GM19467 (cell line): ENCODE measurements around the gene TUBB2B.

Experiments used
- ATAC-seq: cut with Tn5 transposase; IDR thresholded peaks from one replicate; pipeline ENCODE4 v1.9.1; 2021; ENCODE audit warnings: mild to moderate bottlenecking, moderate library complexity; ENCODE audit not compliant: unreplicated experiment

Gene TUBB2B

DNA sequence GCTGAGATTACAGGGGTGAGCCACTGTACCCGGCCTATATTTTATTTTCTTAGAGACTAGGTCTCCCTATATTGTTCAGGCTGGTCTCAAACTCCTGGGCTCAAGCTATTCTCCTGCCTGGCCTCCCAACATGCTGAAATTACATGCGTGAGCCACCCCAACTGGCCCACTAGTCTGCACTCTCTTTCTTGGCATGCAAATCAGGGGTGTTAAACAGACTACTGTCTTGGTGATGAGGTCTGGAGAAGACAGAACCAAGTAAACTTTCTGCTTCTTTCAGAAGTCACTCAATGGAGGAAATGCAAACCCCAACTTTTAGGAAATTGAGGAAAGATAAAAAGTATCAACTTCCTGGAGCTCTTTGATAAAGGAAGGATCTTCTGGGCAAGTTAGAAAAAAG lies 8.0 kb upstream of the TUBB2B start:
- ATAC-seq, result no peak

DNA sequence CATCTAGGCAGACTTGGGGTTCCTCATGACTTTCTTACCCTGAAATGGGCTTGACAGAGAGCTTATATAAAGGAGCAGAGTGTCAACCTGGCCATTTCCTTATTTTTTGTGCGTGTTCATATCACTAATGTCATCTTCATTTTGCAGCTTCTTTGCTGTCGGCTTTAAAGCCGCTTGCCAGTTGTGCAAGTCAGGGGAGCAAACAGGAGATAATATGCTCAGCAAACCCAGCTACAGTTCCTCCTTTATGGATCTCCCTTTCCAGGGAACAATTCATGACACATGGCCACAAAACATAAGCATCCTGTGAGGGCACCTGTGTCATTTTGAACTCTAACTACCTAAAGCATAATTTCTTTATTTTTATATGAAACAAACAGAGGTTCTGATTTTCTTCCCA lies 6.5 kb upstream of the TUBB2B start:
- no peak for ATAC-seq

DNA sequence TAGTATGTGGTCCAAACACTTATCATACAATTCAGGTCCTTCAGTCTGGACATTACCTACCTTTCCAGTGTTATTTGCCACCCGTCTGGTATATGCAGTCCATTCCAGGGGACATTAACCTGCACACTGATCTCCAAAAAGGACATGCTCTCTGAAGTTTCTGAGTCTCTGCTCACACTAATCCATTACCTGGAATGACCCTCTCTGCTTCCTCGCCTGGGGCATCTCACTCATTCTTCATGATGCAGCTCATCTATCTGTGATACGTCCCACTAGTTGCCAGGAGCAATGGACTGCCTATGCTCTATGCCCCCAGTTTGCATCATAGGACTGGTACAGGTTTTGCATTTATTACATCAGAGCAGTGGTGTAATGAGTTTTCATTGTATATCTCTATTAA lies 5.9 kb upstream of the TUBB2B start:
- no peak for ATAC-seq

DNA sequence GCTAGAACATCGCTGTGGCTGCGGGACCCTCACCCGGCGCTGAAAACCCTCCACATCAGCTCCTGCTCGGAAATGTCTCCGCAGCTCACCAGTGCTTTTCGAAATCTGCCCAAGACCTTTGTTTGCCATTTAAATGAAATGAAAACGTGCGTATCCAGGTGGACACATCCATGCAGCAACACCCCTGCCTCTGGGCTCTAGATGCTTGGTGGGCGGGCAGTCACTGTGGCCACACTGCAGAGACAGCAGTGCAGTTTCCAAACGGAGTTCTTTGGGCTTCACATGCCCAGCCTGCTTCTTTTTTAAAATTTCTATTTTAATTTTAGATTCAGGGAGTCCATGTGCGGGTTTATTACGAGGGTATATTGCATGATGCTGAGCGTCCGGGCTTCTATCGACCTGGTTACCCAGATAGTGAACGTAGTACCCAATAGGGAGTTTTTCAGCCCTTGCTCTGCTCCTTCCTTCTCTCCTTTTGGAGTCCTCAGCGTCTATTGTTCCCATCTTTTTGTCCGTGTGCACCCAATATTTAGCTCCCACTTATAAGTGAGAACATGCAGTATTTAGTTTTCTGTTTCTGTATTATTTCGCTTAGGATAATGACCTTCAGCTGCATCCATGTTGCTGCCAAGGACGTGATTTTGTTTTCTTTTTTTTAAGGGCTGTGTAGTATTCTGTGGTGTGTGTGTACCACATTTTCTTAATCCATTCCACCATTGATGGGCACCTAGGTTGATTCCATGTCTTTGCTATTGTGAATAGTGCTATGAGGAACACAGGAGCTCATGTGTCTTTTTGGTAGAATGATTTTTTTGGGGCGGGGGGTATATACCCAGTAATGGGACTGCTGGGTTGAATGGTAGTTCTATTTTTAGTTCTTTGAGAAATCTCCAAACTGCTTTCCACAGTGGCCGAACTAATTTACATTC lies 4.8 kb upstream of the TUBB2B start:
- no peak for ATAC-seq

DNA sequence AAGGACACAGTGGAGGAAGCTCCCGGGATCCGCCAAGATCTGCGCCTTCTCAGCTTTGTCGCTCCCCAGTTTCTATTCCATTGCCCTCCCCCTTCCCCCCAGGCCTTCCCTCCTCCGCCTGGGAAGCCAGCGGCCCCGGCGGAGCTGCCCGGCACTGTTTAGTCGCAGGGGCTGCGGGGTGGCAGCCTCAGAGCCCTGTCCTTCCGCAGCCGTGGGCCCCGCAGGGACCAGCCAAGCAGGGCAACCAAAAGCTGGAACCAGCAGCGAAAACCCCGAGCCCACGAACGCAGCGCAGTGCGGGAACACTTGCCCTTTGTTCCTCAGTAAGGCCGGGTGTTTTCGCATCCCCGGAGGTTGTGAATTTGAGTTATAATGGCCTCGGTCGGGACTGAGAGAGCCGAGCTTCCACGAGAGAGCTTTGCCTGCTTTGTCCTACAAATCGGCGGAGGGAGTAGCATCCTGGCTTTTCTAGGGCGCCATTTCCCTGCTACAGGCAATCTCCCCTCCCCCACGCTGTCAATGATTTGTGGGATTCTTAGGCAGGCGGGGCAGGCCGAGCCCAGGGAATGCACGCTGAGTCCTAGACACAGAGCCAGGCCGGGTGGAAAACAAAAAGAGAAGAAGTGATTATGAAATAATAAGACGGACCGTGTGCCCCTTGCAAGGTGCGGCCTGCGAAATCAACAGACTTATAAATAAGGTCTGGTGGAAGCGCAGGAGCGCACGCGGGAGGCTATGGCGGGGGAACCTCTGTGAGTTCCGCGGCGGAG lies 4.0 kb upstream of the TUBB2B start:
- no peak for ATAC-seq

DNA sequence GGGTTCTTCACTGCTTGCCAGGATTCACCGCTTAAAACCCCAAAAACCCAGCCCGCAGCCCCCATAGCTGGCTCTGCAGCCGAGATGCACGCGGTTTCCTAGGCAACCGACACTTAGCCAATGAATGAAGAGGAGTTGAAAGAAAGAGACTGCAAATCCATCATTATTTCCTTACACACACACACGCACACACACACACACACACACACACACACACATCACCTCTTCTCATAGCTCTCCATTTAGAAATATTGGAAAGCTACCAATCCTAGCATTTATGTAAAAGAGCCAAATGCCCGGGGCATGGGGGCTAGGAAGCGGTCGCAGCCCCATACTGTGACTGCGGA lies 3.4 kb upstream of the TUBB2B start:
- ATAC-seq, result no peak

DNA sequence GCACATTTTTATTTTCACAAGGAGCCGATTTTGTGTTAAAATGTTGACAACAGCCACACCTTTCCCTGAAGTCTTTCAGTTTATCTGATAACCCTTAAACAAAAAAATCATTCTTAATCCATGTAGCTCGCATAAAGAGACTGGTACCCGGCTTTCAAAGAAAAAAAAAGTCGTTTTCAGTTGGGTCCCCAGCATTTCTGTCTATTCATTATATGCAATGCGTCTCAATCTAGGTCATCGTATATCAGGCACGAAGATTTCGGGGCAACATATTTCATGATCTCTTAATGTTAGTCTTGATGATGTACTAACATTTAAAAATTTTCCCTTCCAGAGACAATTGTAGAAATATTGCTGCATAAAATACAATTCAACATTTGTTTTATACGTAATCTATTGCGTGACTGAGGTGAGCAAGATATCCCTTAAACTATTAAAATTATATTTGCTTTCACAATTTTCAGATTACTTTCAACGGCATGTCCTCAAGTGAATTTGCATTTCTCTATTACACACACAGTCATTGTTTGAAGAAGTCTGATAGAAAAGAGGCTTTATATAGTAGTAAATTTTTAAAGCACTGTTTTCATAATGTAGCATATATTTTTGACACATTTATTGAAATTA lies 2.9 kb upstream of the TUBB2B start:
- ATAC-seq, result no peak

DNA sequence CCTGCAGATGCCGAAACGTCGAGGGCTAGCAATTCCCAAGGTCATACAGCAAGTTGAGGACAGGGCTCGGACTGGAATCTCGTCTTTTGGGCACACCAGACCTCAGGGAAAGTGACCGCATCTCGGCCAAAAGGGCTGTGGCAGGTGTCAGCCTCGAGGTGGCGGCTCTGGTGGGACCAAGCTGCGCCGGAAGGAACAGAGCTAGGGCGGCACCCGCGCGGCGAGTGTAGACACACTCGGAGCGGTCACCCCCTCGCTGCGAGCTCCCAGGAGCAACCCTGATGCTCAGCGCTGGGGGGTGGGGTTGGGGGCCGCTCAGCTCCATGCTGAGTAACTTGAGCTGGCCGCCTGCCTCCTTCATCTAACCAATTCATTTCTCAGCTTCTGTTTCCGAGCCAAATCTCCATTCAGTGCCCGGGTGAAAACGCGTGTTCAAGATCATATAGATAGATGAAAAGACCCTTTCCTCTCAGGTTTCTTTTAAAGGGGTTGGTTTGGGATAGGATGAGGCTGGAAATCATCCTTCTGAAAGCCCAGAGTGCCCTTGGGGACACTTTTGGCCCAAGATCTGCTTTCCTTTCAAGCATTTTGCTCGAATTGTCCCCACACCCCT lies 2.2 kb upstream of the TUBB2B start:
- ATAC-seq, result no peak

DNA sequence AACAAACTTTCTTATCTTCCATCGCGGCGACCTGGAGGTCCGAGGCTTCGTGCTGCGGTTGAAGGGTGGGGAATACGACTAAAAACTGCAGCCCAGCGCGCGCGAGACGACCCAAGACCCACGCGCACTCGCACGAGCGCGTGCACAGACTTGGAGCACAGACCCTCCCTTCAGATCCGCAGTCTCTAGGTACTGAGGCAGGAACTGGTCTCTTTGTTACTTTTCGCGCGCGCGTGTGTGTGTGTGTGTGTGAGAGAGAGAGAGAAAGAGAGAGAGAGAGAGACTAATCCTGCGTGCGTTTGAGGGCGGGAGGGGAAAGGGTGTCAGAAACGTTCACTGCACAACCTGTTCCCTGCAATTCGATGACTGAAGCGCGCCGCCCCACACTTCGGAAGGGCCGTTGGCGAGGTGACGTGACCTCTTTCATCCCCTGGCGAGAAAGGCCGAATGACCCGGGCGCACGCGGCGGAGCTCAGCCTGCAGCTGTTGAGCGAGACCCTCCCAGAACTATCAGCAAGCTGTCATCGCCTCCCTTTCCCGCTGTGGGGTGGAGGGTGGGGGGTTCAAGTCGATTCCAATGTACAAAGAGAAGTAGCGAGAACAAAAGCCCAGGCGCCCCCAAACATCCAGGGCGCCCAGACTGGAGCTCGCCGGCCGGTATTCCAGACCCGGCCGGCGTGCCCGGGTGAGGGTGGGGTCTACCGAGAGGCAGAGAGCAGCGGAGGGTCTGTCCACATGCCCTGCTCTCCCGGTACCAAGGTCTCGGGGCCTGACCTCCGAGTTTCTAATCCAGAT lies 1.5 kb upstream of the TUBB2B start:
- ATAC-seq, result no peak

DNA sequence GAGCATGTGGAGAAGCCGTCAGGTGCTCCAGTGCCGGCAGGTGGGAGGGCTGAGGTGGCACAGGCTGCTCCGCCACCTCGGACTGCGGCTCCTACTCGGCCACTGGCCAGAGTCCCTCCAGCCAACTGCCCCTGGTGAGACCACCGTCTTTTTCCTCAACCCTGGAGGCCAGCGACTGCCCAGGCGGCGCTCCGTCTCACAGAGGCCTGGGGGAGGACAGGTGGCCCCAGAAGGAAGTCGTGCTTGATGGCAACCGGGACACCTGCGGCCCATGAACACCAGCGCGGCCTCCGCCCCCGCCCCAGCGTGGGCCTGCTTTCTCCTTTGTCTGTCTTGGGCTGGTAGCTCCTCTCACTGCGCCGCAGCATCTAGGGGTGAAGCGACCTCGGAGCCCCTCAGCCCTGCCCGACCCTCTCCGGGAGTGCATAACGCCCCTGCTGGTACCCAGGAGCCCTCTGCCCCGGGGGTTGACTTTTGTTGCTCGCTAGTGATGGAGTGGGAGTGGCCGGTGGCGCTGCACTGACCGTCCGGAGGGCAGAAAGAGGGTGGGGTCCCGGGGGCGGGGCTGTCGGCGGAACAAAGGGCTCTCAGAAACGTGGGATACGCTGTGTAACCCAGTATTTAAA lies 706 bp upstream of the TUBB2B start:
- ATAC-seq, result no peak

DNA sequence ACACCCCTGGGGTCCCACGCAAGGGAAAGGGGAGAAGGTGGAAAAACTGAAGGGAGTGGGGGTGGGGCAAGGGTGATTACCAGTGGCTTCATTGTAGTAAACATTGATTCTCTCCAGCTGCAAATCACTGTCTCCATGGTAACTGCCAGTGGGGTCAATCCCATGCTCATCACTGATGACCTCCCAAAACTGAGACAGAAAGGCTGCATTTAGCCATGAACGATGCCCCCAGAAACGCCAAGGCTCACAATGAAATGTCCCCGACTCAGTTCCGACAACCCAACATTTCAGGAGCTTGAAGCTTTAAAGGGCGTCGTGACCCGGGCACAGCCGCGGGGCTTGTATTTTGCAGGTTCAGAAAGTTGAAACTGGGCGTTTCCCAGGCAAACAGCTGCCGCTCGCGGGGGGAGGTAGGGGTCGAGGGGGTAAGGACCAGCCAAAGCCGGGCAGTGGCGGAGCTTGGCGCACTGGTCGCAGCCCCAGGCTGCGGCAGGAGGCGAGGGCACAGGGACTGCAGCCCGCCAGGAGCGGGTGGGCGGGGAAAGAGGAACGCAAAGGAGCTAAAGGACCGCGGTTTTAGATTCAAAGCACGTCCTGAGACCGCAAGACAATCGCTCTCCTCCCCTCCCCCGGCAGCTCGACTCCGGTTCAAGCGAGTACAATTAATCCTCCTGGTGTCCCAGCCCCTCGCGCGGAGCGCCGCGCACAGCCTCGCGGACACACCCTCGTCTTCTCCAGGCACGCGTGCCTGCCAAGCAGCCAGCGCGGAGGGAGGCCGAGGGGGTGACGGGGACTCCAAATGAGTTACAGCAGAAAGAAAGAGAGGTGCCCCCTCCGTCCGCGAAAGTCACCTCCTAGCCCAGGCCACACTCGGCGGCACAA lies 731 bp downstream of the TUBB2B start:
- ATAC-seq, result no peak

DNA sequence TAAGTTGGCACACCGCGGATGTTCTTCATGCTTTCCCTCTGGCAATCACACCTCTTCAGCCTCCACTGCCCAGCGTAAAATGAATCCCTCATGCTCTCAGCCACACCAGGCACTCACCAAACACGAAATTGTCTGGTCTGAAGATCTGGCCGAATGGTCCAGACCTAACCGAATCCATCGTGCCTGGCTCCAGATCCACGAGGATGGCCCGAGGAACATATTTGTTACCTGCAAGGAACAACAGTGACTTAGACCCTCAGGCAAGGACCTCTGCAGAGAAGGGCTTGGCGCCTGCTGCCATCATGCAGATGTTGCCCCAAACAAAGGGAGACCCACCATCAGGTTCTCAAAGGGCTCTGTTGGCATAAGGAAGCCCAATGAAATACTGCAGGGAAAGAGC lies 1.4 kb downstream of the TUBB2B start:
- no peak for ATAC-seq

DNA sequence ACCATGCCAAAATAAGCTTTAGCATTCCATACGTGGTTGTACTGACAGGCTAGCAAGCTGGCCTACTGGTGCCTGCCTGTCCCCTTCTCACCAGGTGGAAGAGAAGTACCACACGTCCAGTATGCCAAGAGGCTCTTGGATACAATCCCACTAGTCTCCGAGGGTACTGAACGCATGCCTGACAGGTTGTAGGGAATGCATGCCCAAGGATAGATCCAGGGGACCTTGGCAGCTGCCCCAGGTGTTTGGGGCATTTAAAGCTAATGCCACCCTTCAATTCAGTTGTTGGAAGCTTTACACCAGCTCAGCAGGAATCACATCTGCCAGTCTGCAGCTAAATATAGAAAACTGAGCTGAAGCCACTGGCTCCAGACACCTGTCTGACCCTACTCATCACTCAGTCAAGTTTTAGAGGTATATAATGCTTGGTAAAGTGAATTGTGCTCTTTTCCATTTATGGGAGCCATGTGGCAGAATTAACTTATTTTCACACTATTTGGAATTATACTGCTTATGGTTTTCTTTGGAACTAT lies 4.9 kb downstream of the TUBB2B start:
- ATAC-seq, result no peak

DNA sequence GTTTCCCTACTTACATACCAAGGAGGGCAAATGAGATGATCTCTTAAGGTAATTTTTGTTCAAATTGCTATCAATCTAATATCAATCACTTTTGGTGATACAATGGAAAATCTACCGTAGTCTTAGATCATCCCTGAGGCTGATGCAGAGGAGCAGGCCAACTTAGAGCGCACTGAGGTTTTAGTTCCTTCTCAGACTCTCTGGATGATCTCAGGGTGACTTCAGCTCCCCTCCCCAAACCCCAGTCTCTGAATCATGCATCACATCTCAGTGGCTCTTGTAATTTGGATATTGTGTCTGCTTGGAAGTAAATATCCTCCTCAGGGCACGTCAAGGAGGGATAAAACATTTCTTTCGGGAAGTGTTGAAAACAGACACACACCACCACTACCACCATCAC lies 5.9 kb downstream of the TUBB2B start:
- ATAC-seq, result no peak

DNA sequence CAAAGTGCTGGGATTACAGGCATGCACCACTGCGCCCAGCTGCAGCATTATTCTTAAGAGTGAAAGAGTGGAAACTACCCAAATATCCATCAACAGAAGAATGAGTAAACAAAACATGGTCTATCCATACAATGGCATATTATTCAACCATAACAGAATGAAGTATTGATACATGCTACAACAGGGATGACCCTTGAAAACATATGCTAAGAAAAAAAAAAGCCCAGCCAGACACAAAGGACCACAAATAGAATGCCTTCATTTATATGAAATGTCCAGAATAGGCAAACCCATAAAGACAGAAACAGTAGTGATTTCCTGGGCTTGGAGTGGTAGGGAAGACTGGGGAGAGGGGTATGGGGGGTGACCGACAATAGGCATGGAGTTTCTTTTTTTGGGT lies 7.1 kb downstream of the TUBB2B start:
- no peak for ATAC-seq

DNA sequence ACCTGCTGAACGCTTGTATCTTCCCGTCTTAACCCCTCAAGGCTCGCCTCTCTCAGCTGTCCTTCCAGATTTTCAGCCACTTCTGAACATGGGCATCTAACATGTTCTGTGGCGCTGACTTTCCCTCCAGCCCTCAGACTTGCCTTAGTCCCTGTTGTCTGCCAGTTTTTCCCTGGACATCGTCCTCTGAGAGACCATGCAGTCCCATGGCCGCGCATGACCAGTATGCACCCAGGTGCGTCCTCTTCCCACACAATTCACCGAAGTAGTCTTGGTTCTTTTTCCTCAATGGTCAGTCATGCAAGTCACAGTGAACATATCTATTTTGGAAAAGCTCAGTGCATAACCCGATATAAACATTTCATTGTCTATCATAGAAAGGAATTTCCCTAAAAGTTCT lies 9.2 kb downstream of the TUBB2B start:
- no peak for ATAC-seq

DNA sequence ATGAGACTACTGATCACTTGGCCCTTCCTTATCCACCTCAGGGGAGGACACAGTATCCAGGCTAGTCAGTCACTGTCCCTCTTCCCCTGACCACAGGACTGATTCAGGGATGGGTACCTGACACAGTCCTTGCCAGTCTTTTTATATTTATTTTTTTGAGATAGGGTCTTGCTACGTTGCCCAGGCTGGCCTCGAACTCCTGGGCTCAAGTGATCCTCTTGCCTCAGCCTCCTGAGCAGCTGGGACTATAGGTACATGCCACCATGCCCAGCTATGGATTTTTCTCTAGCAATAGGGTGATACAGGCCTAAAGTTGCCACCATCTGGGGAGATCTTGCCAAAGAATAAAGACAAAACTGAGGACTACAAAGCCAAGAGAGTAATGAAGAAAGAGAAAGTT lies 10.2 kb downstream of the TUBB2B start:
- ATAC-seq, result no peak

DNA sequence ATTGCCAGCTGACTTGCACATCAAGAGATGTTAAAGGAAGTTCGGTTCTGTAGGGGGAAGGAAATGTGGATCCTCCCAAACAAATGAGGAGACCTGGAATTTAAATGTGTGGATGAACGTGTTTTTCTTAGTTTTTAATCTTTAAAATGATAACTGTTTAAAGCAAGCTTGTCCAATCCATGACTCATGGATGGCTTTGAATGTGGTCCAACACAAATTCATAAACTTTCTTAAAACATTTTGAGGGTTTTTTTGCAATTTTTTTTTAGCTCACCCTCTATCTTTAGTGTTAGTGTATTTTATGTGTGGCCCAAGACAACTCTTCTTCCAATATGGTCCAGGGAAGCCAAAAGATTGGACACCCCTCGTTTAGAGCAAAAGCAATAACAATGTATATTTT lies 12.6 kb downstream of the TUBB2B start:
- no peak for ATAC-seq

DNA sequence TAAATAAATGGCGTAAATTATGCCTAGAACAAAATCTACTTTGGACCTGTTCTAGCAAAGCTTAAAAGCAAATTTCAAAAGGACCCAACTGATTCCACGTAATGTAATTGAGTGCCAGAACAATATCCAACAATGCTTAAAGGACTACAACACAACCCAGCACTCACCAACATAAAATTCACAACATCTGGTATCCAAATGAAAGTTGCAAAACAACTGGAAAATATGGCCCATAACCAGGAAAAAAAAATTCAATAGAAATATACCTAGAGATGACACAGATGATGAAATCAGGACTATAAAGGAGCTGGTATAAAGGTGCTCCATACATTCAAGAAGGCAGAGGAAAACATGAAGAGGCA lies 14.1 kb downstream of the TUBB2B start:
- ATAC-seq, result no peak
